Panc1 (cell line): ENCODE data around the gene TSPAN17.
A peak's percentile ranks its signal among the peaks of the same experiment; 100 is the strongest.

Source experiments
- CTCF ChIP-seq: fragments of 450-650 bp; IDR thresholded peaks from 2 replicates; pipeline ENCODE4 v1.5.1; 2017; ENCODE audit warnings: mild to moderate bottlenecking
- POLR2AphosphoS5 ChIP-seq: IDR thresholded peaks from 2 replicates; pipeline ENCODE4 v1.6.1; 2012; ENCODE audit warnings: mild to moderate bottlenecking, low read depth, low read length, moderate library complexity
- SIN3A ChIP-seq: IDR thresholded peaks from 2 replicates; pipeline ENCODE4 v1.6.1; 2012; ENCODE audit warnings: low read depth, mild to moderate bottlenecking, low read length, moderate library complexity, borderline replicate concordance; ENCODE audit not compliant: insufficient read depth
- TCF7L2 ChIP-seq: IDR thresholded peaks from 2 replicates; pipeline ENCODE4 v1.6.1; 2011; ENCODE audit warnings: mild to moderate bottlenecking, low read depth, low read length, inconsistent platforms

GRCh38 chr5:176658007-176658599 lies 10.8 kb downstream of the TSPAN17 start:
- TF ChIP-seq POLR2AphosphoS5 (no peak), CTCF (peak; percentile 97), SIN3A (no peak), TCF7L2 (no peak)
